Transverse colon (tissue), 4 donors: Measurements from ENCODE around the gene TECPR2. TPM values are rescaled to one million over a fixed set of nuclear protein-coding genes. Genes with fewer than 3 reads are reported as not detected.

Experiments
- DNase-seq: peaks from one replicate; pipeline ENCODE4 v3.0.0-alpha.2; 2019
- H3K27ac ChIP-seq, 4 donors: fragments of 200-600 bp; sonication (generic); 2 replicates each; pipeline ENCODE4 v1.5.1; 2016 to 2018; ENCODE audit warnings: inconsistent platforms in 4 of 4
- H3K27me3 ChIP-seq: fragments of 200-600 bp; sonication (generic); 2 replicates; pipeline ENCODE4 v1.5.1; 2017; ENCODE audit warnings: inconsistent platforms
- H3K36me3 ChIP-seq, 4 donors: fragments of 200-600 bp; sonication (generic); 2 replicates each; pipeline ENCODE4 v1.5.1; 2017 to 2019; ENCODE audit warnings: inconsistent platforms in 4 of 4
- H3K4me1 ChIP-seq, 4 donors: fragments of 200-600 bp; sonication (generic); 2 replicates each; pipeline ENCODE4 v1.5.1; 2017 to 2020; ENCODE audit warnings: inconsistent platforms in 4 of 4
- H3K4me3 ChIP-seq, 4 donors: fragments of 200-600 bp; sonication (generic); 1 replicate in 1 of 4; 2 replicates in 3 of 4; pipeline versions ENCODE4 v1.5.1 to v1.6.1; 2017 to 2019; ENCODE audit warnings: inconsistent platforms in 4 of 4
- H3K9me3 ChIP-seq, 2 donors: fragments of 200-600 bp; sonication (generic); 2 replicates each; pipeline ENCODE4 v1.5.1; 2017 to 2019; ENCODE audit warnings: inconsistent platforms in 2 of 2
- EP300 ChIP-seq: sonication (generic); formaldehyde crosslinking; IDR thresholded peaks from one replicate; pipeline ENCODE4 v1.6.1; 2017; ENCODE audit warnings: antibody characterized with exemption, low read depth
- POLR2A ChIP-seq: fragments of 450-650 bp; IDR thresholded peaks from one replicate; pipeline ENCODE4 v1.6.1; 2016; ENCODE audit warnings: antibody characterized with exemption, mild to moderate bottlenecking, moderate library complexity
- POLR2AphosphoS5 ChIP-seq, 3 donors: sonication (generic); formaldehyde crosslinking; IDR thresholded peaks; one replicate each; pipeline ENCODE4 v1.6.1; 2016; ENCODE audit warnings: antibody characterized with exemption in 3 of 3
- WGBS, 2 donors: methylation state at CpG; one replicate each; pipeline ENCODE4 v1.1.5; 2018; ENCODE audit warnings: low coverage in 1 of 2; 5-methylcytosine and 5-hydroxymethylcytosine counted together
- in situ Hi-C, 4 donors: fragments of 200-750 bp; cut with MboI; loops; one replicate each; pipeline versions ENCODE4 v1.15.0 to v1.15.1; 2017; ENCODE audit warnings: low sequenced_read_pairs in 3 of 4, low pct_ligation_motif_present in 1 of 4, low pct_unique_long_range_greater_than_20kb in 1 of 4
- intact Hi-C: fragments of 100-400 bp; cut with DNase I; formaldehyde crosslinking; loops from one replicate; pipeline ENCODE4 v1.15.1; 2023; ENCODE audit warnings: low total_unique reads
- total RNA-seq, 4 donors: library from RNA; depleted of rRNA; stranded (reverse); fragments of >200 nt; gene quantifications; one replicate each; pipeline ENCODE4 v1.1.0, GENCODE V29; 2016
- TF ChIP-seq, protein P1 (sequence below), 5 experiments: fragments of 200-600 bp in 3 of 5; fragments of 450-650 bp in 2 of 5; sonication (generic) in 3 of 5; IDR thresholded peaks; 1 replicate in 2 of 5; 2 replicates in 3 of 5; pipeline ENCODE4 v1.5.1; 2016 to 2017; ENCODE audit warnings: antibody characterized with exemption in 5 of 5, inconsistent platforms in 3 of 5, mild to moderate bottlenecking in 2 of 5, moderate library complexity in 1 of 5

The TECPR2 gene
- total RNA-seq, 4 donors from 2014 or later: 12.6 to 47.4 (median 17.9) TPM

DNA sequence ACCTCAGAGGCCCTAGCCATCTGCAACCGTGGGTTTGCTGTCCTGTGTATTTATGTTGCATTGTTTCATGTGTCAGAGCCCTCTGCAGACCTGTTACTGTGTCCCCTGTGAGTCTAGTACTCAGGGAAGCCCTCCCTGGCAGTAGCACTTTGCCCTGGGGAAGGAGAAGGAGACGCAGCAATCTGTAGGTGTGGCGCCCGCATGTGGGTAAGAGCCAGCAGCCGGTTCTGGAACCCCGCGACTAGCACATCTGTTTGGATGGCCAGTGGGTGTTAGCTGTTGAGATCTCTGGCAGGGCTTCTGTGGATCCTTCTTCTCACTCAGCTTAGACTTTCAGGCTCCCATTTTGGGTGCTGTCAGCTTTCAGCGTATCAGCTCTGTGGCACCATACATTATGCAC is 57.0 kb downstream of the TECPR2 start:
- in situ Hi-C loops: no loop called here
- no peaks in the 10 kb centered on the region for H3K27me3 ChIP-seq
- intact Hi-C loops: no loop called here
- H3K4me3 ChIP-seq: no peak overlapping the region
- H3K27ac ChIP-seq: no peak overlapping the region
- TF ChIP-seq POLR2A: no peak
- no peak for TF ChIP-seq POLR2AphosphoS5 (IDR thresholded peaks at IDR 0.05)
- TF ChIP-seq, protein P1, sequence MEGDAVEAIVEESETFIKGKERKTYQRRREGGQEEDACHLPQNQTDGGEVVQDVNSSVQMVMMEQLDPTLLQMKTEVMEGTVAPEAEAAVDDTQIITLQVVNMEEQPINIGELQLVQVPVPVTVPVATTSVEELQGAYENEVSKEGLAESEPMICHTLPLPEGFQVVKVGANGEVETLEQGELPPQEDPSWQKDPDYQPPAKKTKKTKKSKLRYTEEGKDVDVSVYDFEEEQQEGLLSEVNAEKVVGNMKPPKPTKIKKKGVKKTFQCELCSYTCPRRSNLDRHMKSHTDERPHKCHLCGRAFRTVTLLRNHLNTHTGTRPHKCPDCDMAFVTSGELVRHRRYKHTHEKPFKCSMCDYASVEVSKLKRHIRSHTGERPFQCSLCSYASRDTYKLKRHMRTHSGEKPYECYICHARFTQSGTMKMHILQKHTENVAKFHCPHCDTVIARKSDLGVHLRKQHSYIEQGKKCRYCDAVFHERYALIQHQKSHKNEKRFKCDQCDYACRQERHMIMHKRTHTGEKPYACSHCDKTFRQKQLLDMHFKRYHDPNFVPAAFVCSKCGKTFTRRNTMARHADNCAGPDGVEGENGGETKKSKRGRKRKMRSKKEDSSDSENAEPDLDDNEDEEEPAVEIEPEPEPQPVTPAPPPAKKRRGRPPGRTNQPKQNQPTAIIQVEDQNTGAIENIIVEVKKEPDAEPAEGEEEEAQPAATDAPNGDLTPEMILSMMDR (IDR thresholded peaks at IDR 0.05): no peak
- no peak for TF ChIP-seq EP300
- H3K4me1 ChIP-seq: no peaks in the 10 kb centered on the region
- no peaks in the 10 kb centered on the region for H3K9me3 ChIP-seq
- 89 to 100% methylated on average over 1 to 8 of the region's 8 CpGs for WGBS, 2 donors
- H3K36me3 ChIP-seq: peaks cover 0 to 2% (median 0%) of the 10 kb centered on the region in 4 donors
- no peak for DNase-seq

DNA sequence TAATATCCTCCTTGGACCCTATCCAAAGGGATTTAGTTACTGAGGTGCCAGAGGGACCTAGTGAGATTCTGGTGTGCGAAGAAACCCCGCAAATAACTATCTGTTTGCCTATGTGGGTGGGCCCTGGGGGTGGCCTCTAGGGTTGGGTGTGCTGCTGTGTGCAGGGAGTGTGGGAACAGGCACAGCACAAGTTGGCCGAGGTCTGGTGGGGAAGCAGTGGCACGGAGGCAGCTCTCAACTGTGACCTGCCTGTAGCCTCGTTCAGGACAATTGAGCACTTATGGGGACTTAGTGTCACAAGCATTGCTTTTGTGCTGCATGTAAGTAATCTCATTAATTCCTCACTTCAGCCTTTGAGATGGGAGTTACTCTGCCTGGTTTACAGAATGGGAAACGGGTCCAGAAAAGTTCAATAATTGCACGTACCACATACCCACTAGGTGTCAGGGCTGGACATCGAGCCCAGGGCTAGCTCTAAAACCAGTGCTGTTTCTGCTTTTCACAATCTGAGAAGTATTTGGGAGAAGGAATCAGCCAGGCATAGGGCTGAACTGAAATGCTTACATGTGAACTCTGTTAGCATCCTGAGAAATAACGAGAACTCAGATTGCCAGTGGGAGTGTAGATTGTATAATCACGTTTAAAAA is 58.8 kb downstream of the TECPR2 start:
- in situ Hi-C loops: no loop called here

DNA sequence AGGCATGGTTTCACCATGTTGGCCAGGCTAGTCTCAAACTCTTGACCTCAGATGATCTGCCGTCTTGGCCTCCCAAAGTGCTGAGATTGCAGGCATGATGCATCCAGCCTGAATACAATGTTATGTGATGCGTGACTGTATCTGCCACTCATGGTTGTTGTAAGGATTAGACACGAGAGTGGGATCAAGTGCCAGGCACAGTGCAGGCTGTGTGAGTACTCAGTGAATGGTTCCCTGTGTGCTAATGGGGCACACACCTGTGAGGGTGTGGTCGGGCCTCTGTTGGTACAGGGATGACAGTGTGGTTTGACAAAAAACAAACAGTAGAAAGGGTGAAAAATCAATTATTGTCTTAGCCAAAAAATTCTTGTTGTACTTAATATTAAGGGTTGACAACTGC is 61.8 kb downstream of the TECPR2 start:
- no peaks in the 10 kb centered on the region for H3K27me3 ChIP-seq
- in situ Hi-C loops: no loop called here
- no peaks in the 10 kb centered on the region for H3K4me1 ChIP-seq
- DNase-seq: no peak
- TF ChIP-seq POLR2A (no peak), POLR2AphosphoS5 (IDR thresholded peaks at IDR 0.05) (no peak), EP300 (no peak)
- TF ChIP-seq, protein P1 (IDR thresholded peaks at IDR 0.05): no peak
- H3K27ac ChIP-seq: no peak overlapping the region
- no peaks in the 10 kb centered on the region for H3K36me3 ChIP-seq
- WGBS, 2 donors: 61 to 86% methylated on average over 3 to 4 of the region's 4 CpGs
- no peaks in the 10 kb centered on the region for H3K9me3 ChIP-seq
- intact Hi-C loops: no loop called here
- no peak overlapping the region for H3K4me3 ChIP-seq

More for the DNA sequence above, 58.8 kb downstream of the TECPR2 start:
- H3K27ac ChIP-seq: no peak overlapping the region
- TF ChIP-seq, protein P1 (IDR thresholded peaks at IDR 0.05): no peak
- TF ChIP-seq POLR2AphosphoS5 (IDR thresholded peaks at IDR 0.05) (no peak), EP300 (no peak), POLR2A (no peak)
- H3K9me3 ChIP-seq: no peaks in the 10 kb centered on the region
- WGBS, 2 donors: 81 to 89% methylated on average over 5 to 10 of the region's 10 CpGs
- no peak for DNase-seq
- no peaks in the 10 kb centered on the region for H3K36me3 ChIP-seq
- intact Hi-C loops: no loop called here
- H3K4me3 ChIP-seq: no peak overlapping the region
- H3K27me3 ChIP-seq: no peaks in the 10 kb centered on the region
- H3K4me1 ChIP-seq: no peaks in the 10 kb centered on the region

DNA sequence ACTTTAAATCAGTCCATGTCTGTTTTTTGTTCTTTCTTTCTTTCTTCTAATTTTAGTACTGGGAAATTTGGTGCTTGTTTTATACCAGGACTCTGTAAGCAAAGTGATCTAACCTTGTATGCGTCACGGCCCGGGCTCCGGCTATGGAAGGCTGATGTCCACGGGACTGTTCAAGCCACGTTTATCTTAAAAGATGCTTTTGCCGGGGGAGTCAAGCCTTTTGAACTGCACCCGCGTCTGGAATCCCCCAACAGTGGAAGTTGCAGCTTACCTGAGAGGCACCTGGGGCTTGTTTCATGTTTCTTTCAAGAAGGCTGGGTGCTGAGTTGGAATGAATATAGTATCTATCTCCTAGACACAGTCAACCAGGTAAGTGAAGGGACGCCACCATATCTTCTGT is 62.2 kb downstream of the TECPR2 start:
- no peak for DNase-seq
- H3K27me3 ChIP-seq: no peaks in the 10 kb centered on the region
- WGBS, 2 donors: 85 to 95% methylated on average over 8 to 10 of the region's 10 CpGs
- in situ Hi-C loops (no loop called here), intact Hi-C loops (no loop called here)
- no peaks in the 10 kb centered on the region for H3K36me3 ChIP-seq
- H3K4me3 ChIP-seq: no peak overlapping the region
- TF ChIP-seq POLR2A (no peak), EP300 (no peak), POLR2AphosphoS5 (IDR thresholded peaks at IDR 0.05) (no peak)
- TF ChIP-seq, protein P1 (IDR thresholded peaks at IDR 0.05): no peak
- H3K9me3 ChIP-seq: no peaks in the 10 kb centered on the region
- H3K27ac ChIP-seq: no peak overlapping the region
- no peaks in the 10 kb centered on the region for H3K4me1 ChIP-seq
